Measurements from ENCODE around the gene MAN1B1. TPM values are rescaled to one million over a fixed set of nuclear protein-coding genes. Genes with fewer than 3 reads are reported as not detected.

Gene MAN1B1
- total RNA-seq, 1 donor from 2014 or later, result 67.6 TPM

- no peak for DNase-seq (ENCODE audit: low read depth)
Observed at GRCh38 chr9:137145731-137146526, 59.1 kb downstream of the MAN1B1 start.

GRCh38 chr9:137146527-137146918, 59.7 kb downstream of the MAN1B1 start:
- DNase-seq (ENCODE audit: low read depth), result no peak

GRCh38 chr9:137147091-137147792, 60.5 kb downstream of the MAN1B1 start:
- DNase-seq (ENCODE audit: low read depth), result no peak

DNA sequence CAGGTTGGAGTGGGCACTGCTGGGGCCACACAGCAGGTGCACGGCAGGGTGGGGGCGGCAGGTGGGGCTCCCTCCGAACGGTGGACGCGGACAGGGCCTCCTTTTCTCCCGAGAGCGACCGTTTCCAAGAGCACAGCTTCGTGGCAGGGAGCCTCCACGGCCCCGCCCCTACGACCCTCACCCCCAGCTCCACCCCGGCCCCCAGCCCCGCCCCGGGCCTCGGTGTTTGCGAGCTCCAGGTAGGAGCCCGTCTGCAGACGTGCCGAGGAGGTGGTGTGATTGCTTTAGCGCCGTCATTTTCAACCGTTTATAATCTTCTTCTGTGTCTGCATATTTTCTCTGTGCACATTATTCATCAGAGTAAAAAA, 61.0 kb downstream of the MAN1B1 start:
- no peak for DNase-seq (ENCODE audit: low read depth)

DNA sequence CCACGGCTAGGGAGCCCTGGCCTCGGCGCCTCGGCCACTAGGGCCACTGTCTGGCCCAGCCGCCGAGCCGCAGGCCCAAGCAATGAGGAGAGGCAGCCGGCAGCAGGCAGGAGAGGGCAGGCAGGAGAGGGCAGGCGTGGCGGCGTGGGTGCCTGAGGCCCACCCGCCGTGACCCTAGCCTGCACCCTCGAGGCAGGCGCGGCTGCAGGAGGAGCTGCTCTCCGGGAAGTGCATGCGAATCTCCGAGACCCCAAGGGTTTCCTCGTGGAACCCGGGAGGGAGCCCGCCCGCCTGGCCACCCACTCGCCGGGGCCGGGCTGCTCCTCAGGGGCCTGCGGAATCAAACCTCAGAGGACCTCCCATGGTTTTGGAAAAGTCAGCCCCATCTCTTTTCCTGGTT, 61.5 kb downstream of the MAN1B1 start:
- DNase-seq (ENCODE audit: low read depth), result no peak

- DNase-seq (ENCODE audit: low read depth), result no peak
Observed at GRCh38 chr9:137148661-137149060, 61.9 kb downstream of the MAN1B1 start.

GRCh38 chr9:137149363-137149762, 62.6 kb downstream of the MAN1B1 start:
- DNase-seq (ENCODE audit: low read depth), result no peak

DNA sequence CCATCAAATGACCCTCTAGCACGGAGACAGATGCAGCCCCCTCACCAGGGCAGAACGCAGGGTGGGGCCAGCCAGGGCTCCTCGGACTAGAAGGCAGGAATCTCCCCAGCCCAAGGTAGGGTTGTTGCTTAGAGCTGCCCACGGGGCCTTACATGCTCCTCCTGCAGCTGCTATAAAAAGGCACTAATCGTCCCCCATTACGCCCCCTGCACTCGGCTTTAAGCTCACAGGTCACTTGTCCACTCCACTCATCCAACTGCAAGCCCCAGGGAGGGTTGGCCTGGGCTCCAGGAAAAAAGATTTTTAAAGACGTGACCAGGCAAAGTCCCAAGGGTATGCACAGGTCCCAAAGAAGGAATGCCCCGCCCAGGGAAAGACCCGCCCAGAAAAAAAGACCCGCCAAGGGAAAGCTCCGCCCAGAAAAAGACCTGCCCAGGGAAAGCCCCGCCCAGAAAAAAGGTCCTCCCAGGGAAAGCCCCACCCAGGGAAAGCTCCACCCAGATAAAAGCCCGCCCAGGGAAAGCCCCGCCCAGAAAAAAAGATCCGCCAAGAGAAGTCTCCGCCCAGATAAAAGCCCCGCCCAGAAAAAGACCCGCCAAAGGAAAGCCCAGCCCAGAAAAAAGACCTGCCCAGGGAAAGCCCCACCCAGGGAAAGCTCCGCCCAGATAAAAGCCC, 63.3 kb downstream of the MAN1B1 start:
- no peak for DNase-seq (ENCODE audit: low read depth)

GRCh38 chr9:137150617-137151457, 64.1 kb downstream of the MAN1B1 start:
- DNase-seq (ENCODE audit: low read depth), result no peak

GRCh38 chr9:137152844-137153405, 66.1 kb downstream of the MAN1B1 start:
- no peak for DNase-seq (ENCODE audit: low read depth)

DNA sequence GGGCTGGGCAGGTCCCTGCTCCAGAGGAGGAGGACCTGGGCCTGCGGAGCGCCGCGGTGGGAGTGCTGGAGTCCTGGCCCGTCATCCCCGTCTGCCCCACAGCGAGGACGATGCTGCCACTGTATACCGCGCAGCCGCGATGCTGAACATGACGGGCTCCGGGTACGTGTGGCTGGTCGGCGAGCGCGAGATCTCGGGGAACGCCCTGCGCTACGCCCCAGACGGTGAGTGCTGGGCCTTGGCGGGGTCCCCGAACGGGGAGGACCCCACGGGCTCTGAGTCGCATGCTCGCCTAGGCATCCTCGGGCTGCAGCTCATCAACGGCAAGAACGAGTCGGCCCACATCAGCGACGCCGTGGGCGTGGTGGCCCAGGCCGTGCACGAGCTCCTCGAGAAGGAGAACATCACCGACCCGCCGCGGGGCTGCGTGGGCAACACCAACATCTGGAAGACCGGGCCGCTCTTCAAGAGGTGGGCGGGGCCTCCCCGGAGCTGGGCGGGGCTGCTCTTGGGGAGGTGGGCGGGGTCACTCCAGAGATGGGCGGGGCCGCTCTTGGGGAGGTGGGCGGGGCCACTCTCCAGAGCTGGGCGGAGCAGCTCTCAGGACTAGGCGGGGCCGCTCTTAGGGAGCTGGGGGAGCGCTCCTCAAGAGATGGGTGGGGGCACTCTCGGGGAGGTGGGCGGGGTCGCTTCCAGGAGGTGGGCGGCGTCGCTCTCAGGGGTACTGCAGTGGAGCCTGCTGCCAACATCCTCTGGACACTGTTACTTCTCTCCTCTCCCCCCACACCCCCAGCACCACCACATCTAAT, 70.0 kb downstream of the MAN1B1 start:
- no peak for DNase-seq (ENCODE audit: low read depth)

GRCh38 chr9:137157618-137158415, 71.0 kb downstream of the MAN1B1 start:
- DNase-seq (ENCODE audit: low read depth), result no peak

GRCh38 chr9:137158625-137159024, 71.8 kb downstream of the MAN1B1 start:
- DNase-seq (ENCODE audit: low read depth), result no peak

Other genes starting within 250 kb of the MAN1B1 start
- gene AJM1, start 244.5 kb upstream of the MAN1B1 start, total RNA-seq, result 0.35 and 1.8 TPM in 2 replicates
- 81.7 and 82.1 TPM in 2 replicates for gene PHPT1, start 237.6 kb upstream of the MAN1B1 start, total RNA-seq
- 0.87 and 6.8 TPM in 2 replicates for gene MAMDC4, start 234.6 kb upstream of the MAN1B1 start, total RNA-seq
- gene EDF1, start 220.7 kb upstream of the MAN1B1 start, total RNA-seq, result 372 and 398 TPM in 2 replicates
- 16.3 and 21.9 TPM in 2 replicates for gene TRAF2, start 200.5 kb upstream of the MAN1B1 start, total RNA-seq
- gene FBXW5, start 142.2 kb upstream of the MAN1B1 start, total RNA-seq, result 195 and 249 TPM in 2 replicates
- 0.10 and 1.7 TPM in 2 replicates for gene C8G, start 141.7 kb upstream of the MAN1B1 start, total RNA-seq
- gene LCN12, start 134.7 kb upstream of the MAN1B1 start, total RNA-seq, result 0.40 TPM in 1 of 2 replicates, not detected in the other
- gene PTGDS, start 109.5 kb upstream of the MAN1B1 start, total RNA-seq, result 0.45 TPM in 1 of 2 replicates, not detected in the other
- gene LCNL1, start 104.0 kb upstream of the MAN1B1 start, total RNA-seq, result not detected in 2 replicates
- gene PAXX, start 94.6 kb upstream of the MAN1B1 start, total RNA-seq, result 13.6 and 26.9 TPM in 2 replicates
- gene CLIC3, start 90.4 kb upstream of the MAN1B1 start, total RNA-seq, result 0.85 and 1.9 TPM in 2 replicates
- 7.5 and 53.0 TPM in 2 replicates for gene ABCA2, start 58.7 kb upstream of the MAN1B1 start, total RNA-seq
- gene FUT7, start 54.9 kb upstream of the MAN1B1 start, total RNA-seq, result not detected in 2 replicates
- 7.1 and 21.6 TPM in 2 replicates for gene NPDC1, start 40.8 kb upstream of the MAN1B1 start, total RNA-seq
- 0.17 and 0.35 TPM in 2 replicates for gene ENTPD2, start 32.9 kb upstream of the MAN1B1 start, total RNA-seq
- gene SAPCD2, start 16.4 kb upstream of the MAN1B1 start, total RNA-seq, result 0.99 and 12.0 TPM in 2 replicates
- gene UAP1L1, start 9.5 kb upstream of the MAN1B1 start, total RNA-seq, result 6.4 and 7.1 TPM in 2 replicates
- 42.3 and 70.2 TPM in 2 replicates for gene DPP7, start 27.7 kb downstream of the MAN1B1 start, total RNA-seq
- gene GRIN1, start 52.2 kb downstream of the MAN1B1 start, total RNA-seq, result 0.30 TPM in 1 of 2 replicates, not detected in the other
- not detected in 2 replicates for gene LRRC26, start 83.1 kb downstream of the MAN1B1 start, total RNA-seq
- not detected in 2 replicates for gene TMEM210, start 85.1 kb downstream of the MAN1B1 start, total RNA-seq
- gene ANAPC2, start 101.6 kb downstream of the MAN1B1 start, total RNA-seq, result 10.4 and 28.9 TPM in 2 replicates
- 45.5 and 76.2 TPM in 2 replicates for gene SSNA1, start 101.7 kb downstream of the MAN1B1 start, total RNA-seq
- 4.5 and 10.6 TPM in 2 replicates for gene TPRN, start 113.8 kb downstream of the MAN1B1 start, total RNA-seq
- gene TMEM203, start 118.7 kb downstream of the MAN1B1 start, total RNA-seq, result 30.2 and 42.8 TPM in 2 replicates
- gene NDOR1, start 118.7 kb downstream of the MAN1B1 start, total RNA-seq, result 2.3 and 6.2 TPM in 2 replicates
- gene RNF208, start 135.3 kb downstream of the MAN1B1 start, total RNA-seq, result 1.2 TPM in 1 of 2 replicates, not detected in the other
- 0.20 and 0.87 TPM in 2 replicates for gene CYSRT1, start 138.2 kb downstream of the MAN1B1 start, total RNA-seq
- 0.15 and 0.52 TPM in 2 replicates for gene RNF224, start 140.5 kb downstream of the MAN1B1 start, total RNA-seq
- not detected in 2 replicates for gene SLC34A3, start 143.9 kb downstream of the MAN1B1 start, total RNA-seq
- 153 and 288 TPM in 2 replicates for gene TUBB4B, start 154.3 kb downstream of the MAN1B1 start, total RNA-seq
- gene STPG3, start 164.3 kb downstream of the MAN1B1 start, total RNA-seq, result not detected in 2 replicates
- 55.4 and 62.2 TPM in 2 replicates for gene NELFB, start 168.3 kb downstream of the MAN1B1 start, total RNA-seq
- gene TOR4A, start 190.7 kb downstream of the MAN1B1 start, total RNA-seq, result 36.3 and 42.1 TPM in 2 replicates
- 0.55 and 1.0 TPM in 2 replicates for gene NRARP, start 215.3 kb downstream of the MAN1B1 start, total RNA-seq